ENCODE measurements around the gene THADA. TPM values are rescaled to one million over a fixed set of nuclear protein-coding genes. Genes with fewer than 3 reads are reported as not detected.

Gene THADA
- total RNA-seq, 4 donors from 2014 or later: 26.2 to 58.3 (median 29.7) TPM

DNA sequence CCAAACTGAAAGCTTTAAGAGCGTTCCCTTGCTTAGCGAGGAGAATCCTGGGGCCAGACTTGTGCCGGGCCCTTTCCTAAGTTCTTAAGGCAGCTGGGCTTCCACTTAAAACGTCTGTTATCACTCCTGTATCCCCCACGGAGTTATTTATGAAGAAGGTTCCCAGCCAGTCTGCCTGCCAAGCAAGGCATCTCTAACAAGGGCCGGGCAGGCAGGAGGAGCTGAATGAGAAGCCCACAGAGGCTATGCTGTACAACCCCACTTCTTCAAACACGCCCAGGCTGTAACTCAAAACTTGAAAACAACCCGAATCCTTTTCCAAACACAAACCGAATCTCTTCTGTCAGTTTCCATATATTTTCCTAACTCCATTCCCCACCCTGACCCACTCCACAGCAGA is 330.4 kb downstream of the THADA start:
- TF ChIP-seq, protein P1, sequence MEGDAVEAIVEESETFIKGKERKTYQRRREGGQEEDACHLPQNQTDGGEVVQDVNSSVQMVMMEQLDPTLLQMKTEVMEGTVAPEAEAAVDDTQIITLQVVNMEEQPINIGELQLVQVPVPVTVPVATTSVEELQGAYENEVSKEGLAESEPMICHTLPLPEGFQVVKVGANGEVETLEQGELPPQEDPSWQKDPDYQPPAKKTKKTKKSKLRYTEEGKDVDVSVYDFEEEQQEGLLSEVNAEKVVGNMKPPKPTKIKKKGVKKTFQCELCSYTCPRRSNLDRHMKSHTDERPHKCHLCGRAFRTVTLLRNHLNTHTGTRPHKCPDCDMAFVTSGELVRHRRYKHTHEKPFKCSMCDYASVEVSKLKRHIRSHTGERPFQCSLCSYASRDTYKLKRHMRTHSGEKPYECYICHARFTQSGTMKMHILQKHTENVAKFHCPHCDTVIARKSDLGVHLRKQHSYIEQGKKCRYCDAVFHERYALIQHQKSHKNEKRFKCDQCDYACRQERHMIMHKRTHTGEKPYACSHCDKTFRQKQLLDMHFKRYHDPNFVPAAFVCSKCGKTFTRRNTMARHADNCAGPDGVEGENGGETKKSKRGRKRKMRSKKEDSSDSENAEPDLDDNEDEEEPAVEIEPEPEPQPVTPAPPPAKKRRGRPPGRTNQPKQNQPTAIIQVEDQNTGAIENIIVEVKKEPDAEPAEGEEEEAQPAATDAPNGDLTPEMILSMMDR (IDR thresholded peaks at IDR 0.05): no peak
- no peak for TF ChIP-seq EP300 (IDR thresholded peaks at IDR 0.05)
- no peak for TF ChIP-seq POLR2AphosphoS5 (IDR thresholded peaks at IDR 0.05)
- no peak for TF ChIP-seq POLR2A (IDR thresholded peaks at IDR 0.05)
- no peak overlapping the region for H3K4me3 ChIP-seq
- peaks cover 50% of the 10 kb centered on the region for H3K4me1 ChIP-seq
- no peaks in the 10 kb centered on the region for H3K27me3 ChIP-seq
- peak overlapping the region; percentile 75 for H3K27ac ChIP-seq
- no peaks in the 10 kb centered on the region for H3K9me3 ChIP-seq
- DNase-seq (ENCODE audit: low spot score in 2 of 2): no peak
- WGBS: 63% methylated on average over 9 of the region's 9 CpGs
- peaks cover 3% of the 10 kb centered on the region for H3K36me3 ChIP-seq

DNA sequence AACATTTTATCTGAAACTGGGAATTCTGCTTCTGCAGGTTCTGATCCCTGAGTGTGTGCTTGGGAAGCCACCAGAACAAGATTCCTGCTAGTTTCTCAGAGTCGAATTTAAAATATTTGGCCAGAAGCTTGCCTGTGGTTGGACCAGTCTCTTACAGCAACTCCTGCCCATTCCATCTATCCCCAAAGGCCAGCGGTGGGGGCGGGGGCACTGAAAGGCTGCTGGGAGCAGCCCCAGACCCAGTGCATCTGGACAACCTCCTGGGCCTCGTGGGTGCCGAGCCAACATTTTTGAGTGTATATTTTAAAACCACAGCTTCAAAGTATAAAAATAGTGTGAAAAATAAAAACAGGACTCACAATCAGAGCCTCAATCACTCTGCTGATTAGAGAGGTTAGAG is 330.8 kb downstream of the THADA start:
- Histone ChIP-seq H3K36me3 (peaks cover 3% of the 10 kb centered on the region), H3K27ac (peak overlapping the region; percentile 75), H3K4me3 (no peak overlapping the region), H3K9me3 (no peaks in the 10 kb centered on the region), H3K4me1 (peaks cover 45% of the 10 kb centered on the region), H3K27me3 (no peaks in the 10 kb centered on the region)
- peak in 1 of 2 donors; percentile 71 for DNase-seq (ENCODE audit: low spot score in 2 of 2)
- WGBS: 53% methylated on average over 5 of the region's 5 CpGs
- TF ChIP-seq POLR2AphosphoS5 (IDR thresholded peaks at IDR 0.05) (no peak), POLR2A (IDR thresholded peaks at IDR 0.05) (no peak), EP300 (IDR thresholded peaks at IDR 0.05) (no peak)
- TF ChIP-seq, protein P1 (IDR thresholded peaks at IDR 0.05): no peak

DNA sequence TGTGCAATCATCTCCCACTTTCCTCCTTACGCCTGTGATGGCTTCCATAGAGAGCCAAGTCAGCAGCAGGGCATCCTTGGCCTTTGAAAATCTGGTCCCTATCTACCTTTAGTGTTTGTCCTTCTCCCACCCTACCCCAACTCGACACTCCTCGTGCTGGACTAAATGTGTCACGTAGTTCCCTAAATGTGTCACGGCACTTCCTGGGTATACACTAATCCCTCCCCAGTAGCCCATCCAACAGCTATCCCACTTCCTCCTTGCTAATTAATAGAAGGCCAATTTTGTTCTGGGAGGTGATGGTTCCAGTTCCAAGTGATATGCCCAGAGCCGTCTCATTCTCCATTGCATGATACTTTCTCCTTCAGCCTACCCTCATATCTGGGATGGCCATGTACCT is 332.9 kb downstream of the THADA start:
- Histone ChIP-seq H3K4me1 (peaks cover 25% of the 10 kb centered on the region), H3K36me3 (peaks cover 3% of the 10 kb centered on the region), H3K27me3 (no peaks in the 10 kb centered on the region), H3K4me3 (no peak overlapping the region), H3K9me3 (no peaks in the 10 kb centered on the region), H3K27ac (no peak overlapping the region)
- TF ChIP-seq POLR2AphosphoS5 (IDR thresholded peaks at IDR 0.05) (no peak), POLR2A (IDR thresholded peaks at IDR 0.05) (no peak), EP300 (IDR thresholded peaks at IDR 0.05) (no peak)
- TF ChIP-seq, protein P1 (IDR thresholded peaks at IDR 0.05): no peak
- 91% methylated on average over 6 of the region's 6 CpGs for WGBS
- no peak for DNase-seq (ENCODE audit: low spot score in 2 of 2)

DNA sequence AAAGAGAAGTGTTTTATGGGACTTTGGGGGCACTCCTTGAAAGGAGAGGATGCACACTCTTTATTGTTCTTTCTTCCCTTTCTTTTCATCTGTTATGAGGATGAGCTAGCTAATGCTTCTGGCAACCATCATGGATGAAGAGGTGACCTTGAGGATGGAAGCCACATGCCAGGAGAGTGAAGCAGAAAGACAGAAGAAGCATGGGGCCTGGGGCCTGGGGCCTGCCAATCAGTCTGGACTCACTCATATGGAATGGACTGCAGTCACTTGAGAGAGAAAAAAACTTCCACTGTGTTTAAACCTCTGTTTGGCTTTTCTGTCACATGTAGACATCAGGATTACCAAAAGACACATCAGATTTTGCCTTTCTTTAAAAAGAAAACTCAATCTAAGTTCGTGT is 333.6 kb downstream of the THADA start:
- no peaks in the 10 kb centered on the region for H3K9me3 ChIP-seq
- H3K4me1 ChIP-seq: peaks cover 19% of the 10 kb centered on the region
- WGBS: 86% methylated on average over 1 of the region's 1 CpG
- H3K27me3 ChIP-seq: no peaks in the 10 kb centered on the region
- DNase-seq (ENCODE audit: low spot score in 2 of 2): no peak
- TF ChIP-seq, protein P1 (IDR thresholded peaks at IDR 0.05): no peak
- TF ChIP-seq POLR2AphosphoS5 (IDR thresholded peaks at IDR 0.05): no peak
- TF ChIP-seq POLR2A (IDR thresholded peaks at IDR 0.05): no peak
- no peak for TF ChIP-seq EP300 (IDR thresholded peaks at IDR 0.05)
- no peak overlapping the region for H3K4me3 ChIP-seq
- H3K27ac ChIP-seq: no peak overlapping the region
- peaks cover 4% of the 10 kb centered on the region for H3K36me3 ChIP-seq

DNA sequence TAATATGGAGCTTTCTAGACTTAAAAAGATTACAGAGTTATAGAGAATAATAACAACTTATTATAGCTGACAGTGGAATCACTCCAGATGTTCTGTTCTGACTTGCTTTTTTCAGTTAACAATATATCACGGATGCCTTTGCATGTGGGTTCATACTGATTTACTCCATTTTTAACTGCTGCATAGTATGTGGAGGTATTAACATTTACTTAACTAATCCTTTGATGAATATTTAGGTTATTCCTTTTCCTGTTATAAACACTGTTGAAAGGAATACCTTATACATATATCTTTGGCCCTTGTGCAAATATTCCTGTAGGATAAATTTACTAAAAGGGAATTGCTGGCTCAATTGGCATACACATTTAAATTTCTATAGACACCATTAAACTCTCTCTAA is 336.3 kb downstream of the THADA start:
- H3K9me3 ChIP-seq: no peaks in the 10 kb centered on the region
- TF ChIP-seq, protein P1 (IDR thresholded peaks at IDR 0.05): no peak
- TF ChIP-seq POLR2AphosphoS5 (IDR thresholded peaks at IDR 0.05) (no peak), POLR2A (IDR thresholded peaks at IDR 0.05) (no peak), EP300 (IDR thresholded peaks at IDR 0.05) (no peak)
- no peak overlapping the region for H3K27ac ChIP-seq
- H3K4me1 ChIP-seq: peaks cover 10% of the 10 kb centered on the region
- no peak for DNase-seq (ENCODE audit: low spot score in 2 of 2)
- no peaks in the 10 kb centered on the region for H3K27me3 ChIP-seq
- H3K36me3 ChIP-seq: peaks cover 8% of the 10 kb centered on the region
- WGBS: 70% methylated on average over 1 of the region's 1 CpG
- no peak overlapping the region for H3K4me3 ChIP-seq

Measured in suprapubic skin (tissue), 4 donors.